GM12878 (cell line): ENCODE measurements around the gene CHST8. TPM values are rescaled to one million over a fixed set of nuclear protein-coding genes. Genes with fewer than 3 reads are reported as not detected.

ENCODE experiments used
- ATAC-seq: fragments of 200-7000 bp; cut with Tn5 transposase; 3 replicates; pipeline ENCODE4 v1.9.1; 2020; ENCODE audit warnings: mild to moderate bottlenecking, moderate library complexity
- BruUV-seq: library from RNA; stranded (reverse); fragments of 400-500 nt; replicated peaks from 2 replicates; lab custom pipeline; 2021; lab: Mats Ljungman, UMichigan
- CTCF ChIA-PET: fragments of 300-600 bp; sonication (Branson Sonifier 250); formaldehyde crosslinking; extraction: SDS; loops from one replicate; lab custom pipeline; 2021; ENCODE audit warnings: inconsistent platforms; lab: Yijun Ruan, JAX
- POLR2A ChIA-PET: fragments of 350-600 bp; formaldehyde crosslinking; extraction: SDS; loops from one replicate; lab custom pipeline; 2021; ENCODE audit warnings: inconsistent platforms; lab: Charles Lee
- RAD21 ChIA-PET: fragments of 300-600 bp; sonication (Branson Sonifier 250); formaldehyde crosslinking; loops from one replicate; lab custom pipeline; 2023; ENCODE audit warnings: antibody characterized with exemption; ENCODE audit not compliant: unreplicated experiment; lab: Charles Lee
- SMC1A ChIA-PET: fragments of 300-600 bp; sonication (Branson Sonifier 250); formaldehyde crosslinking; loops from one replicate; lab custom pipeline; 2023; ENCODE audit not compliant: unreplicated experiment, uncharacterized antibody; lab: Charles Lee
- DNase-seq: peaks from one replicate; pipeline ENCODE4 v3.0.0-alpha.2; 2011; ENCODE audit warnings: low read depth, low spot score
- FAIRE-seq: peaks from 3 replicates; lab custom pipeline; 2011; peaks lifted over from hg19 to GRCh38; lab: Jason Lieb, UNC
- H2AFZ ChIP-seq: 2 replicates; pipeline ENCODE4 v1.6.0; 2011; ENCODE audit warnings: low read depth, low read length, control low read depth; ENCODE audit not compliant: control insufficient read depth
- H3K27ac ChIP-seq: 2 replicates; pipeline ENCODE4 v1.5.1; 2011; ENCODE audit warnings: control low read depth; ENCODE audit not compliant: control insufficient read depth, insufficient read depth
- H3K27me3 ChIP-seq, 2 experiments: replicated peaks in 1 of 2; 2 replicates each; pipeline versions ENCODE4 v1.6.0 to v1.6.1; 2011; ENCODE audit warnings: low read length in 1 of 2; ENCODE audit not compliant: control insufficient read depth in 2 of 2, insufficient read depth in 2 of 2
- H3K36me3 ChIP-seq, 2 experiments: 2 replicates each; pipeline ENCODE4 v1.5.1; 2011; ENCODE audit warnings: low read length in 1 of 2; ENCODE audit not compliant: control insufficient read depth in 2 of 2, insufficient read depth in 2 of 2
- H3K4me1 ChIP-seq: 2 replicates; pipeline ENCODE4 v1.6.1; 2011; ENCODE audit warnings: mild to moderate bottlenecking, low read length, moderate library complexity, mixed read lengths; ENCODE audit not compliant: control insufficient read depth, insufficient read depth
- H3K4me2 ChIP-seq: 2 replicates; pipeline ENCODE4 v1.6.0; 2011; ENCODE audit warnings: control low read depth; ENCODE audit not compliant: control insufficient read depth, insufficient read depth
- H3K4me3 ChIP-seq: fragments of 200-600 bp; sonication (generic); 2 replicates; pipeline ENCODE4 v1.5.1; 2016
- H3K79me2 ChIP-seq: 2 replicates; pipeline ENCODE4 v1.6.0; 2011; ENCODE audit warnings: low read length; ENCODE audit not compliant: control insufficient read depth, insufficient read depth
- H3K9ac ChIP-seq: 2 replicates; pipeline ENCODE4 v1.8.0; 2011; ENCODE audit warnings: low read length, control low read depth, mixed read lengths; ENCODE audit not compliant: control insufficient read depth, insufficient read depth
- H3K9me3 ChIP-seq: replicated peaks from 3 replicates; pipeline ENCODE4 v1.5.1; 2011; ENCODE audit warnings: mild to moderate bottlenecking, low read length; ENCODE audit not compliant: control insufficient read depth, insufficient read depth
- H4K20me1 ChIP-seq: 2 replicates; pipeline ENCODE4 v1.6.0; 2011; ENCODE audit not compliant: control insufficient read depth, insufficient read depth
- ATF7 ChIP-seq: fragments of 450-650 bp; IDR thresholded peaks from 2 replicates; pipeline ENCODE4 v1.6.1; 2016; ENCODE audit warnings: low read depth, mild to moderate bottlenecking
- BRCA1 ChIP-seq: IDR thresholded peaks from 2 replicates; pipeline ENCODE4 v1.6.1; 2011; ENCODE audit warnings: low read depth, low read length, improper control_type of control experiment
- CREM ChIP-seq: IDR thresholded peaks from 2 replicates; pipeline ENCODE4 v1.6.1; 2014; ENCODE audit warnings: antibody characterized with exemption, low read depth
- FOXM1 ChIP-seq: IDR thresholded peaks from 2 replicates; pipeline ENCODE4 v1.6.1; 2012; ENCODE audit warnings: low read depth, mild to moderate bottlenecking, inconsistent platforms, low read length, moderate library complexity
- HDAC2 ChIP-seq: fragments of 200-600 bp; sonication (generic); IDR thresholded peaks from 2 replicates; pipeline ENCODE4 v1.6.1; 2017
- HDAC6 ChIP-seq: fragments of 200-600 bp; sonication (generic); IDR thresholded peaks from one replicate; pipeline ENCODE4 v1.8.0; 2017; ENCODE audit warnings: antibody characterized with exemption; ENCODE audit not compliant: unreplicated experiment
- NBN ChIP-seq: fragments of 450-650 bp; IDR thresholded peaks from 2 replicates; pipeline ENCODE4 v1.6.1; 2016
- NFYA ChIP-seq: IDR thresholded peaks from 2 replicates; pipeline ENCODE4 v1.6.1; 2011; ENCODE audit warnings: low read depth, mild to moderate bottlenecking, low read length, improper control_type of control experiment, borderline replicate concordance
- NKRF ChIP-seq: fragments of 450-650 bp; conservative IDR thresholded peaks from 2 replicates; pipeline ENCODE4 v1.6.1; 2017; ENCODE audit warnings: mild to moderate bottlenecking, moderate library complexity
- PAX8 ChIP-seq: fragments of 450-650 bp; IDR thresholded peaks from 2 replicates; pipeline ENCODE4 v1.6.1; 2017; ENCODE audit warnings: mild to moderate bottlenecking, moderate library complexity
- POLR2AphosphoS2 ChIP-seq: IDR thresholded peaks from 2 replicates; pipeline ENCODE4 v1.6.1; 2011; ENCODE audit warnings: low read depth, mild to moderate bottlenecking, low read length, improper control_type of control experiment, moderate library complexity
- SIX5 ChIP-seq: IDR thresholded peaks from 2 replicates; pipeline ENCODE4 v1.6.1; 2011; ENCODE audit warnings: mild to moderate bottlenecking, low read depth, low read length, moderate library complexity; ENCODE audit not compliant: severe bottlenecking
- USF1 ChIP-seq: IDR thresholded peaks from 2 replicates; pipeline ENCODE4 v1.6.1; 2011; ENCODE audit warnings: borderline replicate concordance, low read depth, mild to moderate bottlenecking, moderate library complexity, mixed read lengths, low read length; ENCODE audit not compliant: insufficient read depth; ENCODE audit errors: extremely low read length
- WGBS: methylation state at CpG from one replicate; pipeline ENCODE4 v1.1.6; 2016; ENCODE audit warnings: low lambda C conversion rate; ENCODE audit not compliant: insufficient replicate concordance, insufficient coverage; ENCODE audit errors: missing lambda C conversion rate; 5-methylcytosine and 5-hydroxymethylcytosine counted together
- in situ Hi-C: fragments of 300-500 bp; cut with MboI; formaldehyde crosslinking; loops from 9 replicates; pipeline ENCODE4 v1.14.3; 2018; ENCODE audit warnings: mixed read lengths
- intact Hi-C: fragments of 100-400 bp; cut with micrococcal nuclease; formaldehyde crosslinking; loops from one replicate; pipeline ENCODE4 v1.14.2; 2022; ENCODE audit not compliant: unreplicated experiment
- polyA plus RNA-seq, 11 experiments: library from polyadenylated mRNA; depleted of rRNA in 4 of 11; unstranded in 6 of 11; stranded (reverse) in 5 of 11; fragments of >200 nt; fragmentation: Nextera tagmentation in 4 of 11; fragmentation: Illumina TruSeq in 1 of 11; extraction: Ambion mirVana in 4 of 11; extraction: Trizol in 1 of 11; gene quantifications; 1 replicate in 1 of 11; 2 replicates in 10 of 11; pipeline versions ENCODE4 v1.2.1 to v1.2.3, GENCODE V29; 2011 to 2016; ENCODE audit warnings: inconsistent platforms in 2 of 11, missing spikeins in 2 of 11, low read depth in 1 of 11
- total RNA-seq, 4 experiments: library from RNA; depleted of rRNA in 3 of 4; stranded (reverse); fragments of >200 nt in 3 of 4; fragmentation: Illumina TruSeq in 1 of 4; extraction: Trizol in 1 of 4; gene quantifications; 2 replicates each; pipeline versions ENCODE4 v1.2.1 to v1.2.3, GENCODE V29; 2013 to 2021
- TF ChIP-seq, protein P1 (sequence below): IDR thresholded peaks from 2 replicates; pipeline ENCODE4 v1.6.1; 2012; ENCODE audit warnings: low read depth, low read length, improper control_type of control experiment
- TF ChIP-seq, protein P2 (sequence below): fragments of 450-650 bp; IDR thresholded peaks from 2 replicates; pipeline ENCODE4 v1.6.1; 2016; ENCODE audit warnings: mild to moderate bottlenecking, moderate library complexity, borderline replicate concordance

CHST8 gene
- total and polyA plus RNA-seq, 10 of the 15 experiments (the other 5 are each of a cell fraction or from before 2014, with no cell fraction given) = 0.06 TPM; not detected in 9

DNA sequence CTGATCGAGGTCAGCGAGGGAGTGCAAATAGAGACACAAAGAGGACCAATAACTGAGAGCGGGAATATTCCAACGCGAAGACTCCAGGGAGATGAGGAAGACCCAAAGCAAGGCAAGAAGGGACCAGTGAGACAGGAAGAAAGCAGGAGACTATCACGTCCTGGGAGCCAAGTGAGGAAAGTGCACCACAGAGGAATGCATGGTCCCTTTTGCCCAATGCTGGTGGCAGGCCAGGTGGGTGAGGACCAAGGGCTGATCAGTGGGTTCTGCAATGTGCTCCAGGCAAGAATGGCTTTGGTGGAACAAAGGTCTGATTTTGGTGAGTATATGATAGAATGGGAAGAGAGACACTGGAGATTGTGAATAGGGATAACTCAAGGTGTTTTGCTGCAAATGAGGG lies 25.4 kb downstream of the CHST8 start (continued):
- TF ChIP-seq, protein P1, sequence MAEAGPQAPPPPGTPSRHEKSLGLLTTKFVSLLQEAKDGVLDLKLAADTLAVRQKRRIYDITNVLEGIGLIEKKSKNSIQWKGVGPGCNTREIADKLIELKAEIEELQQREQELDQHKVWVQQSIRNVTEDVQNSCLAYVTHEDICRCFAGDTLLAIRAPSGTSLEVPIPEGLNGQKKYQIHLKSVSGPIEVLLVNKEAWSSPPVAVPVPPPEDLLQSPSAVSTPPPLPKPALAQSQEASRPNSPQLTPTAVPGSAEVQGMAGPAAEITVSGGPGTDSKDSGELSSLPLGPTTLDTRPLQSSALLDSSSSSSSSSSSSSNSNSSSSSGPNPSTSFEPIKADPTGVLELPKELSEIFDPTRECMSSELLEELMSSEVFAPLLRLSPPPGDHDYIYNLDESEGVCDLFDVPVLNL = no peak
- TF ChIP-seq SIX5 = no peak
- TF ChIP-seq BRCA1 = no peak
- TF ChIP-seq FOXM1 = no peak
- TF ChIP-seq, all 136 proteins: peak for 0

DNA sequence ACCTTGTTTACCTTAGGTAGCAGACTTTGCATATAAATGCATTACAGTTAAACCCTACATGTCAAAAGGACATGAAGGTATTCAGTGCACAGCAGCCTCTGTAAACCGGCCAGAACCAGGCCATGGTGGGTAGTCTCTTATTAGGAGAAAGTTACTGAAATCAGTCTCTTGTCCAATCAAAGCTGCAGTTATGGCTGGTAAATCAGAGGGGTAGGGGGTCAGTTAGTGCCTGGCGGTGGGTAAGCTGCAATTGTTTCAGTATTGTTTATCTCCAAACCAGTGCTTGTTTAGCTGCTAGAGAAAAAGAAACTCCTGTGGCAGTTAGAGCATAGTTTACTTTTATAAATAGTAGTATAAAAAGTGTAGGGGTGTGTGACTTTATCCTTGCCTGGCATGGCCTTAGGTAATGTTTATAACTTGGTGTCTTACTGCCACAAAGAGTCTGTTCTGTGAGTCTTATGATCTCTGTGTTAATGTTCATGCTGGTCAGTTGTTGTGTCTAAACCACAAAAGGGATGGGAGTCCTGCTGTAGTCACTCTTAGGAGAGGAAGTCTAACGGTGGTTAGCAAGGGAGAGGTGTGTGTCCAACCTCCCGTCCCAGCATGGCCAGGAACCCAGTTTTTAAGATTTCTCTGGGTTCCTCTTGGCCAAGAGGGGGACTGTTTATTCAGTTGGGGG lies 28.0 kb downstream of the CHST8 start:
- Histone ChIP-seq H3K27ac (no peak overlapping the region), H4K20me1 (no peaks in the 10 kb centered on the region), H3K4me1 (no peaks in the 10 kb centered on the region), H3K36me3 (no peaks in the 10 kb centered on the region), H3K9ac (no peak overlapping the region), H3K79me2 (no peaks in the 10 kb centered on the region), H2AFZ (no peak overlapping the region), H3K27me3 (no peaks in the 10 kb centered on the region; a peak in 2 of 4 replicates), H3K4me3 (no peak overlapping the region), H3K4me2 (no peak overlapping the region), H3K9me3 (no peaks in the 10 kb centered on the region)
- POLR2A ChIA-PET = no interaction called here
- SMC1A ChIA-PET = no interaction called here
- BruUV-seq = no TSS peak
- no peak for ATAC-seq
- FAIRE-seq = no peak
- CTCF ChIA-PET = no interaction called here
- intact Hi-C loops = no loop called here
- no peak for DNase-seq
- WGBS = 22% methylated on average over 4 of the region's 4 CpGs
- RAD21 ChIA-PET = no interaction called here
- in situ Hi-C loops = no loop called here
- TF ChIP-seq NKRF = no peak
- TF ChIP-seq POLR2AphosphoS2 = no peak
- no peak for TF ChIP-seq NFYA
- no peak for TF ChIP-seq NBN
- no peak for TF ChIP-seq PAX8
- no peak for TF ChIP-seq CREM
- TF ChIP-seq HDAC2 = no peak
- TF ChIP-seq ATF7 = no peak
- TF ChIP-seq USF1 = no peak
- TF ChIP-seq, protein P2, sequence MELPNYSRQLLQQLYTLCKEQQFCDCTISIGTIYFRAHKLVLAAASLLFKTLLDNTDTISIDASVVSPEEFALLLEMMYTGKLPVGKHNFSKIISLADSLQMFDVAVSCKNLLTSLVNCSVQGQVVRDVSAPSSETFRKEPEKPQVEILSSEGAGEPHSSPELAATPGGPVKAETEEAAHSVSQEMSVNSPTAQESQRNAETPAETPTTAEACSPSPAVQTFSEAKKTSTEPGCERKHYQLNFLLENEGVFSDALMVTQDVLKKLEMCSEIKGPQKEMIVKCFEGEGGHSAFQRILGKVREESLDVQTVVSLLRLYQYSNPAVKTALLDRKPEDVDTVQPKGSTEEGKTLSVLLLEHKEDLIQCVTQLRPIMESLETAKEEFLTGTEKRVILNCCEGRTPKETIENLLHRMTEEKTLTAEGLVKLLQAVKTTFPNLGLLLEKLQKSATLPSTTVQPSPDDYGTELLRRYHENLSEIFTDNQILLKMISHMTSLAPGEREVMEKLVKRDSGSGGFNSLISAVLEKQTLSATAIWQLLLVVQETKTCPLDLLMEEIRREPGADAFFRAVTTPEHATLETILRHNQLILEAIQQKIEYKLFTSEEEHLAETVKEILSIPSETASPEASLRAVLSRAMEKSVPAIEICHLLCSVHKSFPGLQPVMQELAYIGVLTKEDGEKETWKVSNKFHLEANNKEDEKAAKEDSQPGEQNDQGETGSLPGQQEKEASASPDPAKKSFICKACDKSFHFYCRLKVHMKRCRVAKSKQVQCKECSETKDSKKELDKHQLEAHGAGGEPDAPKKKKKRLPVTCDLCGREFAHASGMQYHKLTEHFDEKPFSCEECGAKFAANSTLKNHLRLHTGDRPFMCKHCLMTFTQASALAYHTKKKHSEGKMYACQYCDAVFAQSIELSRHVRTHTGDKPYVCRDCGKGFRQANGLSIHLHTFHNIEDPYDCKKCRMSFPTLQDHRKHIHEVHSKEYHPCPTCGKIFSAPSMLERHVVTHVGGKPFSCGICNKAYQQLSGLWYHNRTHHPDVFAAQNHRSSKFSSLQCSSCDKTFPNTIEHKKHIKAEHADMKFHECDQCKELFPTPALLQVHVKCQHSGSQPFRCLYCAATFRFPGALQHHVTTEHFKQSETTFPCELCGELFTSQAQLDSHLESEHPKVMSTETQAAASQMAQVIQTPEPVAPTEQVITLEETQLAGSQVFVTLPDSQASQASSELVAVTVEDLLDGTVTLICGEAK = no peak
- no peak for TF ChIP-seq SIX5
- no peak for TF ChIP-seq HDAC6
